Type B pancreatic cell (in vitro differentiated cells): ENCODE data around the gene FAM151A. TPM values are rescaled to one million over a fixed set of nuclear protein-coding genes. Genes with fewer than 3 reads are reported as not detected.

Experiments
- DNase-seq: peaks from one replicate; pipeline ENCODE4 v3.0.0; 2021; ENCODE audit warnings: mixed read lengths; ENCODE audit not compliant: unreplicated experiment; ENCODE audit errors: extremely low spot score
- H3K27ac Mint-ChIP-seq: 2 replicates; pipeline ENCODE4 v1.8.0; 2021; ENCODE audit warnings: mild to moderate bottlenecking, mixed read lengths
- H3K27me3 Mint-ChIP-seq: 2 replicates; pipeline ENCODE4 v1.8.0; 2021; ENCODE audit warnings: mixed read lengths
- H3K36me3 Mint-ChIP-seq: 2 replicates; pipeline ENCODE4 v1.8.0; 2021; ENCODE audit warnings: mixed read lengths
- H3K4me1 Mint-ChIP-seq: one replicate; pipeline ENCODE4 v1.8.0; 2021; ENCODE audit warnings: mixed read lengths; ENCODE audit not compliant: unreplicated experiment
- H3K4me3 Mint-ChIP-seq: 2 replicates; pipeline ENCODE4 v1.8.0; 2021; ENCODE audit warnings: mild to moderate bottlenecking, mixed read lengths
- H3K9me3 Mint-ChIP-seq: 2 replicates; pipeline ENCODE4 v1.8.0; 2021; ENCODE audit warnings: mixed read lengths
- total RNA-seq: library from RNA; stranded (reverse); gene quantifications from 2 replicates; pipeline ENCODE4 v1.2.1, GENCODE V29; 2021; ENCODE audit warnings: low replicate concordance
- TF ChIP-seq, protein P1 (sequence below): fragments of 200-600 bp; sonication (generic); conservative IDR thresholded peaks from 2 replicates; pipeline ENCODE4 v1.5.0; 2021; ENCODE audit warnings: antibody characterized with exemption, mild to moderate bottlenecking

The FAM151A gene
- total RNA-seq, 1 donor from 2014 or later: 0.39 TPM

DNA sequence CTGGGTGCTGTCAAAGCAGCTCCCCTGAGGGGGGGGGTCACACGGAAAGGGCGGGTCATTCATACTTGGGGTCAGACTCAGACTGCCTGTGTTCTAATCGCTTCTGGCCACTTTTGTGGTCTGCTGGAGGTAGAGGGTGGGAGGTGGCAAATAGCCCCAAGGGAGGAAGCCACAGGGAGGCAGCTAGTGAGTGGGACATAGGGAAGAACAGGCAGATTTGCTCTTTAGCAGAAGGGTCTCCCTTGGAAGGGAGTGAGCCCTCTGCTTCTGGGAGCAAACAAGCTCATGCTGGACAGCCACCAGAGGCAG lies 50.8 kb downstream of the FAM151A start:
- no peak for DNase-seq
- Mint-ChIP-seq H3K27ac (no peak overlapping the region), H3K4me3 (no peak overlapping the region), H3K36me3 (no peaks in the 10 kb centered on the region), H3K27me3 (no peaks in the 10 kb centered on the region), H3K4me1 (peaks cover 37% of the 10 kb centered on the region), H3K9me3 (no peaks in the 10 kb centered on the region)
- TF ChIP-seq, protein P1, sequence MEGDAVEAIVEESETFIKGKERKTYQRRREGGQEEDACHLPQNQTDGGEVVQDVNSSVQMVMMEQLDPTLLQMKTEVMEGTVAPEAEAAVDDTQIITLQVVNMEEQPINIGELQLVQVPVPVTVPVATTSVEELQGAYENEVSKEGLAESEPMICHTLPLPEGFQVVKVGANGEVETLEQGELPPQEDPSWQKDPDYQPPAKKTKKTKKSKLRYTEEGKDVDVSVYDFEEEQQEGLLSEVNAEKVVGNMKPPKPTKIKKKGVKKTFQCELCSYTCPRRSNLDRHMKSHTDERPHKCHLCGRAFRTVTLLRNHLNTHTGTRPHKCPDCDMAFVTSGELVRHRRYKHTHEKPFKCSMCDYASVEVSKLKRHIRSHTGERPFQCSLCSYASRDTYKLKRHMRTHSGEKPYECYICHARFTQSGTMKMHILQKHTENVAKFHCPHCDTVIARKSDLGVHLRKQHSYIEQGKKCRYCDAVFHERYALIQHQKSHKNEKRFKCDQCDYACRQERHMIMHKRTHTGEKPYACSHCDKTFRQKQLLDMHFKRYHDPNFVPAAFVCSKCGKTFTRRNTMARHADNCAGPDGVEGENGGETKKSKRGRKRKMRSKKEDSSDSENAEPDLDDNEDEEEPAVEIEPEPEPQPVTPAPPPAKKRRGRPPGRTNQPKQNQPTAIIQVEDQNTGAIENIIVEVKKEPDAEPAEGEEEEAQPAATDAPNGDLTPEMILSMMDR: no peak

DNA sequence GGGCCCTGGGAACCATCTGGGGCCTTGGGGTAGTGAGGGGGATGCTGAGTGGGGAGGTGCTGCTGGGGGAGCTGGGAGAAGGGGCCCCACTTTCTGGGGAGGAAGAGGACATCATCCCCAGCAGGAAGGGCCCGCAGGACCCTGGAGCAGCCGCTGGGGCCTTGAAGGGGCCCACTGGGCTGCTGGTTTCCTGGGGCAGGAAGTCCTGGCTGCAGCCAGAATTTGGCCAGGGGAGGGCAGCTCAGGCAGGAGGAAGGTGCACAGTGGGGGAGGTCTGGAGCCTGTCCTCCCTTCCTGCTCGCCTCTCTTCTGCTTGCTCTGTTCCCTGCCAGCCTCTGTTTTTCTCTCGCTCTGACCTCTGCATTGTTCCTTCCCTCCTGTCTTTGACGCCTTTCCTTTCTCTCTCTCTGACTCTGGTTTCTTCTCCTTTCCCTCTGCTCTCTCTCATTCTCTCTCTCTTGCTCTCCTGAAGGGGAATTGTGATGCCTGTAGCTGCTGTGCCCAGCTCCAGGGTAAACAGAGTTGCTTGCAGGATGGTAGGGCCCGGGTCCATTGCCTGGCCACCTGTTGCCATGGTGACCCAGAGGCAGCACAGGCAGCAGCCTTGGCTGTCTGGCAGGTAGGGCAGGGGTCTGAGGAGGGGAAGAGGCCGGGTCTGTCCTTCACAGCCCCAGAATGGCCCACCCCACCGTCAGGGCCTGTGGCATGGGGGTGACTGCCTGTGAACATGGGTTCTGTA lies 51.4 kb downstream of the FAM151A start:
- no peaks in the 10 kb centered on the region for H3K36me3 Mint-ChIP-seq
- TF ChIP-seq, protein P1: no peak
- peaks cover 36% of the 10 kb centered on the region for H3K4me1 Mint-ChIP-seq
- H3K27me3 Mint-ChIP-seq: no peaks in the 10 kb centered on the region
- peak overlapping the region; percentile 70 for H3K27ac Mint-ChIP-seq
- H3K9me3 Mint-ChIP-seq: no peaks in the 10 kb centered on the region
- H3K4me3 Mint-ChIP-seq: no peak overlapping the region
- no peak for DNase-seq

DNA sequence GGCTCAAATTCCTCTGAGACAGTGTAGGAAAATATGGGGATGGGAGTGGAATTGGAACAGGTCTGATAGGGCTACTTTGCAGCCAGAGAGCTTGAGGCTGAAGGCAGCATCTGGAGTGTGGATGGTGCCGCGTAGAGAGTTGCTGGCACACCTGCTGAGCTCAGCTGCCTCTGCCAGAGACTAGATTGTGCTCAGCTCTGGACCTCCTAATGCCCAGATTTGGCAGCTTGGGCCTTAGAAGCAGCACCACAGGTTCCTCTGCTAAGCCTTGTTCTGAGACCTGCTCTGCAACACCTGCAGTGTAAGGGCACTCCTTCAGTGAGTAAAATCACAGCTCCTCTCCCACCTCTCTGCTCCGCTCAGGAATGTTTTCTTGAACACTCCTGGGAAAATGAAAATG lies 52.0 kb downstream of the FAM151A start:
- H3K36me3 Mint-ChIP-seq: no peaks in the 10 kb centered on the region
- peaks cover 36% of the 10 kb centered on the region for H3K4me1 Mint-ChIP-seq
- DNase-seq: no peak
- TF ChIP-seq, protein P1: no peak
- H3K4me3 Mint-ChIP-seq: no peak overlapping the region
- peak overlapping the region; percentile 70 for H3K27ac Mint-ChIP-seq
- no peaks in the 10 kb centered on the region for H3K9me3 Mint-ChIP-seq
- no peaks in the 10 kb centered on the region for H3K27me3 Mint-ChIP-seq

DNA sequence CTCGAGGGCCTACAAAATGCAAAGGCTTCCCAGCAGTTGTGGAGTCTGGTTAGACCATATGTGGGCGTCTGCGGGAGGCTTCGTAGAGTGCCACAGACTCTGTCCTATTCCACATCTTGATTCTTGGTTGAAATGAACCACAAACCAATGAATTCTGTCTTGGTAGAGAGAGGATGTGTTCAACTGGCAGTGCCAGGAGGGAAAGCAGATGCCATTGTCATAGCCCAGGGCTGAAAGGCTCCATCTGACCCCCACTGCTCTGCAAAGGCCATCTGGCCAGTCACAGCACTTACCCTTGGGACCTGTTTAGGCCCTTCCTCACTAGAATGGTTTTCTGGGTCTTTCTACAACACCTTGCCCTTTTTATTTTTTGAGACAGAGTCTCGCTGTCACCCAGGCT lies 53.2 kb downstream of the FAM151A start:
- H3K27ac Mint-ChIP-seq: no peak overlapping the region
- no peaks in the 10 kb centered on the region for H3K9me3 Mint-ChIP-seq
- H3K4me1 Mint-ChIP-seq: peaks cover 36% of the 10 kb centered on the region
- H3K36me3 Mint-ChIP-seq: no peaks in the 10 kb centered on the region
- TF ChIP-seq, protein P1: no peak
- no peak for DNase-seq
- H3K27me3 Mint-ChIP-seq: no peaks in the 10 kb centered on the region
- H3K4me3 Mint-ChIP-seq: no peak overlapping the region

DNA sequence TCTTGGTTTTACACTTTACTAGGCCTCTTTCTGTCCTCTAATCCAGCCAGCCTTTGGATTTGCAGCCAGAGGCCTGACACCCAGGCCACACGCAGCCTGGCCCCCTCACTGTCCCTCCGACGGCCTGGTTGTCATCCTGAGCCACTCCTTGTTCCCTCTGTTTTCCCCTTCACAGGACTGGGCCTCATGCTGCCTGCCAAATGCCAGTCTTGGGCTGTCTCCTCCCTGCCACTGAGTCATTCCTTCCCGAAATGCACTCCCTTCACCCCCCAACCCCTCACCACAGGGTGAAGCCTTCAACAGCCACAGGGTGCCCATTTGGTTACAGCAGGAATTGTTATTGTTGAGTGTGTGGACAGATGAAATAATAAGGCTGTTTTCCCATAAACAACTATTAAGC lies 54.0 kb downstream of the FAM151A start:
- TF ChIP-seq, protein P1: no peak
- H3K9me3 Mint-ChIP-seq: no peaks in the 10 kb centered on the region
- peak overlapping the region; percentile 11 for H3K4me3 Mint-ChIP-seq
- no peaks in the 10 kb centered on the region for H3K27me3 Mint-ChIP-seq
- H3K4me1 Mint-ChIP-seq: peaks cover 34% of the 10 kb centered on the region
- DNase-seq: no peak
- no peaks in the 10 kb centered on the region for H3K36me3 Mint-ChIP-seq
- H3K27ac Mint-ChIP-seq: peak overlapping the region; percentile 26
